GDM1 (cell line): Measurements from ENCODE around the gene APOC3.
A peak's percentile ranks its signal among the peaks of the same experiment; 100 is the strongest.

Source experiments
- DNase-seq: peaks from one replicate; lab custom pipeline; 2025; lab: John Stamatoyannopoulos, UW

Gene APOC3

DNA sequence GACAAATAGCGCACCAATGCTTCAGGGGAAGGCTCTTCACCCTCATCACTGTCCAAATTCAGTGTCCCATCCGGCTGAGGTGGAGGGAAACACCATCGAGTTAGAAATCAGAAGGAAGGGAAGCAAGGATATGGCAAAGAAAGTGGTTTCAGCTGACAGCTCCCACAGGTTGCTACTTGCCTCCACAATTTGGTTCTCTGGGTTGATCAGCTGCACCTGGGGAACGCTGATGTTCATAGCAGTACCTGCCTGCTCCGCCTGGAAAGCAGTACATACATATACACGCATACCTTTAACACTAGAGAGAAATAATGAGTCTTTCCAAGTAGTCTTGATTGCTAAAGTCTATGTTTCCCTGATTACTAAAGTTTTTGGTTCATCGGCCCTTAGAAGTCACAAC, 45.5 kb downstream of the APOC3 start:
- no peak for DNase-seq

- DNase-seq = no peak
These were observed 46.9 kb downstream of the APOC3 start for GRCh38 chr11:116876656-116877055.

GRCh38 chr11:116879800-116880625, 50.3 kb downstream of the APOC3 start:
- DNase-seq = peak; percentile 61

DNA sequence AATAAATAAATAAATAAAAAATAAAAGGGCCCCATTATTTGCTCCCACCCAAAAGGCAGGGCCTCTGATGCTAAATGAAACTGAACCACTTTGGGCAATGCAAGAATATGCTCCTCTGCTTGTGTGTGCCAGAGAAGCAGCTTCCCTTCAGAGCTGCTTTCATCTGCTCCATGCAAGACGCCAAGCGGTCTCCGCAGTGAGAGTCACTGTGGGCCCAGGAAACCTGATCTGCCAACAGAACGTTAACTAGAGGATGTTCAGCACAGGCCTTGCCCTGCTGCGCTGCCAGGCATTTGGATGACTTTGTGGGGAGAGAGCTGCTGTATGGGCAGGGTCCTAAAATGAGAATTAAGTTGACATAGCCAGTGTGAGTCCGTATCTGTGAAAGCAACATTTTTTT, 51.4 kb downstream of the APOC3 start:
- DNase-seq = no peak

- DNase-seq = no peak
These were observed 52.7 kb downstream of the APOC3 start for GRCh38 chr11:116882386-116882785.
